Measurements from ENCODE around the gene PKM. TPM values are rescaled to one million over a fixed set of nuclear protein-coding genes. Genes with fewer than 3 reads are reported as not detected.

The PKM gene
- polyA plus RNA-seq, 3 donors: 636 to 752 (median 681) TPM

DNA sequence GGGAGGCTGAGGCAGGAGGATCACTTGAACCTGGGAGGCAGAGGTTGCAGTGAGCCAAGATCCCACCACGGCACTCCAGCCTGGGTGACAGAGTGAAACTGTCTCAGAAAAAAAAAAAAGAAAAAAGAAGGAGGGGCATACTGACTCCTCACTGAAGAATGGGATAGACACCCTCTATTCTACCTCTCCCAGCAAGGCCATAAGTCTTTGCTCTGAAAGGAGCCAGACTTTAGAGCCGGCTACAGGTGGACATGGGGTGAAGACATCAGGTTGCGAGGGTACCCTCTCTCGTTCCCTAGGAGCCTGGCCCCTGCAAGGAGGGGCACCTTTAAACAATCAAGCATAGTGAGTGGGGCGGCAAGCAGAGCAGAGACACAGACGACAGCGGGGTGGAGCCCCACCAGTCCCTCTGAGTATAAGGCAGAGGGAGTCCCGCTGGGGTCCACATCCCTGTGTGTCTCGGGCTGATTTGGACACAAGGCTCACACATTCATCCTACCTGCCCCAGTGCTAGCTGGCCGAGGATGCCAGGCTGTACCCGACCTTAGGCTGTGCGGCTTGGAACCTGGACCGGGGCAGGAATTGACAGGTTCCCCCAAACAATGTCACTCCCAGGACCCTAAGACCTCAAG is 34.5 kb downstream of the PKM start:
- DNase-seq (ENCODE audit: extremely low read depth in 1 of 11, low read depth in 9 of 11, low spot score in 4 of 11): no peak

DNA sequence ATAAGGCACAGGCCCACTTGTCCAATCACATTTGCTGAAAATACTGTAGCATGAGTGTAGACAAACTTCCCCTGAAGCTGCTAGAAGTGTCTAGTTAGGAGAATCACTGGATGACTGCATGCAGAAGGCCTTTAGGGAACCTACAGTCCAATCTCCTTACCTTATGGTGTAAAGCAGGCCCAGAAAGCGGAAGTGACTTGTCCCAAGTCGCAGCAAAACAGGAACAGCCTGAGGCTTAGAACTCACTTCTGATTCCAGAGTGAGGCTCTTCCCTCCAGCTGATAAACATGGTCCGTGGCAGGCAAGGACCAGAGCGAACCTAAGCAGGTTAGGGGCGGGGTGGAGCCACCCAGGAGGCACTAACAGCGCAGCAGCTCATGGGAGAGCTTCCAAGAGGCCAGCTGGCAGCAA is 35.9 kb downstream of the PKM start:
- no peak for DNase-seq (ENCODE audit: extremely low read depth in 1 of 11, low read depth in 9 of 11, low spot score in 4 of 11)

DNA sequence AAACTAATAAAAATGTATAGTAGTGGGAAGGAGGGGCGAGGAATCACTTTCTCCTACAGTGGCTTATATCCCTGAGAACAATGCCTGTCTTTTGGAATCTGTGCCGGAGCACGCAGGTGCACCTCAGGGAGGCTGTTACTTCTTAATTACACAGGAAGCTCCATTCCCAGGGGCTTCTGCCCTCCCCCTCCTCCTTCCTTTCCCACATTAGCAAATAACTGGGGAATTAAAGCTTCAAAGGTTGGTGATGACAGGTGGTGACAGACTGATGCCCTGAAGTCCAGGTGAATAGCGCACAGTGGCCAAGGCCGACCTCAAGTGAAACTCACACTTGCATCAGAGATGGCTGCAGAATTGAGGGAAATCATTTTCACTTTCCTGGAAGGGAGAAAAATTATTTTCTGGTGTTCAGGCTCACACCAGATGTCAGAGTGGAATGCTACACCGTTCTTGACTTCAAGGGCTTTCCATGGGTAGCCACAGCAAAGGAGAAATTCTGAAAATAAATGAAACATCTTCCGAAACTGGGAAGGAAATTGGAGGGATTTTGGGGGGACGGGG is 37.1 kb downstream of the PKM start:
- DNase-seq (ENCODE audit: extremely low read depth in 1 of 11, low read depth in 9 of 11, low spot score in 4 of 11): no peak

DNA sequence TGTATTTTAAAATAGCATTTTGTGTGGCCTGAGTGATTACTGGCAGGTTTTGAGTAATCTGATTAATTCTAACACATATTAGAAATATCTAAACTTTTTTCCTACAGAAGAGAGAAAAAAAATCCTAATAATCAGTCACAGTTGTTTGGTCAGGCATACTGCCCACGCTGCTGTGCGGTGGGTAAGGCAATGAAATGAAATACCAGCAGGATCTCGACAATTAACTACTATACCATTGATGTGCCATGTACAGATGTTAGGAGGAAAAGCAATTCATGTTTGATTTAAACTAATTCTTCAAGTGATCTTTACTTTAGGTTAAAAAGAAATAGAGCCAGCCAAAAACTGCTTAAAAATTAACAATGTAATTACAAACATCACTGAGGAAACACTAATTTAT is 38.6 kb downstream of the PKM start:
- DNase-seq (ENCODE audit: extremely low read depth in 1 of 11, low read depth in 9 of 11, low spot score in 4 of 11): no peak

DNA sequence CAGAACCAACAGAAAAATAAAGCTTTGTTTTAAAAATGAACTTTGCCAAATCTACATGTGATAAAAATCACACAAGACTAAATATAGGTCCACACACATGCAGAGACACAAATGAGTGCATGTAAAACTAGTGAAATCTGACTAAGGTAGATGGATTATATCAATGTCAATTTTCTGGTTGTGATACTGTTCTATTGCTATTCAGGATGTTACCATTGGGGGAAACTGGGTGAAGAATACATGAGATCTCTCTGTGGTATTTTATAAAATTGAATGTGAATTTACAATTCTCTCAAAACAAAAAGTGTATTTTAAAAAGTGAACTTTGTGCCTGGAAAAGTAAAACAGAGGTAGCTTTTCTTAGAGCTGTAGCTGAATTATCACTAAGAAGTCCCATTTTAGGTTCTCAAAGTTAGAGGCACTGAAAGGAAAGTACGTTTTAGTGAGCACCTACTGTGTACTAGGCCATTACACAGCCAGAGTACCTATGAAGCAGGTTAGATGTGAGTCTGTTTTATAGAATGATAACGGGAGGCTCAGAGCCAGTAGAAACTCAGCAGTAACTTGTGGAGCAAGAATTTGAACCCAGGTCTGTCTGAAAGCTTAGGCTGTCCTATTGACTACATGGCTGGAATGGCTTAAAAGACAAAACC is 41.6 kb downstream of the PKM start:
- DNase-seq (ENCODE audit: extremely low read depth in 1 of 11, low read depth in 9 of 11, low spot score in 4 of 11): no peak

DNA sequence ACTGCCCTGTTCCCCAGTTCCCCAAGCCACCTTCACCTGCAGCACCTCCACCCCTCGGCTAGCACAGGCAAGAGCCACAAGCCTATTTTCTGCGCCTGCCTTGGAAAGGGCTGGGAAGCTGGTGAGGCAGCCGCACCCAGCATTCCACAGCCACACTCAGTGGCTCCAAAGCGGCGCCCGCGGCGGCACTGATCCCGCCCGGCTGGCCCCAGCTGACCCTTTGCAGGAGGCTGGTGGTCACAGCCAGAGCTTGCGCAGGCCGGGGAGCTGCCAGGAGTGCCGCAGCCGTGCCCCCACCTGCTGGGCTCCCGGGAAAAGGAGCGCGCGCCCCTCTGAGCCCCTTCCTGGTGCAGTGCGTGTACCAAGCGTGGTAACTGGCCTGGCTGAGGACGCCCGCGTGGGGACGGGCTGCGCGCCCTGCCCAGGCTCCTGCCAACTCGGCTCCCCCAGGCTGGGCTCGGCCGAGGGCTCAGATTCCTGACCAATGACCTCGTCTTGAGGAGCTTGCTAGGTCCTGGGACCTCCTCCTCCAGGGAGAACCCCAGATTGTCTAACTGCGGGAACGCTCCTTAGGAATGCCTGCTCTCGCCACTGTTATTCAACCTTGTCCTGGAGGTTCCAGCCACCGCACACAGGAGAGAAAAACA is 46.7 kb downstream of the PKM start:
- peak in 2 of 11 donors; percentile 24 to 49 for DNase-seq (ENCODE audit: extremely low read depth in 1 of 11, low read depth in 9 of 11, low spot score in 4 of 11)

DNA sequence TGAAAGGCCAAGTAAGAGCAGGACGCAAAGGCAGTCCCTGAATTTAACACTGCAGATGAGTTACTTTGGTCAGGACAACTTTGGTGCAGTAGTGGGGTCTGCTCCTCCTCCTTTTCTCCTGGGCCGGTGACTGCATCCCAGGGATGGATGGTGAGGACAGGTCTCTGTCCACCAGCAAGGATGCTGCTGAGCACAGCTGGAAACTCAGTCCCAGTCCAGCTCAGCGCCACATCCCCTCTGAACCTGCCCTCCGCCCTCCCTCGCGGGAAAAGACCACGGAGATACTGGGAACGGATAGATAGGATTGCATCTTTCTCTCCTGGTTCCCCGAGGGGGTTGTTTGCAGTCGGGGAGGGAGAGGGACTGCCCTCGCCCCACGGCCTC is 47.2 kb downstream of the PKM start:
- DNase-seq (ENCODE audit: extremely low read depth in 1 of 11, low read depth in 9 of 11, low spot score in 4 of 11): no peak

DNA sequence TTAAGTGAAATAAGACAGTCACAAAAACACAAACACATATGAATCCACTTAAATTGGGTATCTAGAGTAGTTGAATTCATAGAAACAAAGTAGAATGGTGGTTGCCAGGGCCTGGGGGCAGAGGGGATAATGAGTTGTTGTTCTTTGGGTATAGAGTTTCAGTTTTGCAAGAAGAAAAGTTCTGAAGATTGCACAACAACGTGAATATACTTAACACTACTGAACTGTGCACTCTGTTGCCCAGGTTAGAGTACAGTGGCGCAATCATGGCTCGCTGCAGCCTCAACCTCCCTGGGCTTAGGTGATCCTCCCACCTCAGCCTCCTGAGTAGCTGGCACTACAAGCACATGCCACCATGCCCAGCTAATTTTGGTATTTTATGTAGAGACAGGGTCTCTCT is 48.3 kb downstream of the PKM start:
- DNase-seq (ENCODE audit: extremely low read depth in 1 of 11, low read depth in 9 of 11, low spot score in 4 of 11): no peak

DNA sequence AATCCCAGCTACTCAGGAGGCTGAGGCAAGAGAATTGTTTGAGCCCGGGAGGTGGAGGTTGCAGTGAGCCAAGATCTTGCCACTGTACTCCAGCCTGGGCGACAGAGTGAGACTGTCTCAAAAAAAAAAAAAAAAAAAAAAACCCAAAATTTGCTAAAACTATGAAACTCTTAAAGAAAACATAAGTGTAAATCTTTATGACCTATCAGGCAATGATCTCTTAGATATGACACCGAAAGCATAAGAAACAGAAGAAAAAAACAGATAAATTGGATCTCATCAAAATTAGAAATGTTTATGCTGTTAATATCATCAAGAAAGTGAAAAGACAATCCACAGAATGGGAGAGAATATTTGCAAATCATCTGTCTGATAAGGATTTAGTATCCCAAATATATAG is 48.7 kb downstream of the PKM start:
- no peak for DNase-seq (ENCODE audit: extremely low read depth in 1 of 11, low read depth in 9 of 11, low spot score in 4 of 11)

DNA sequence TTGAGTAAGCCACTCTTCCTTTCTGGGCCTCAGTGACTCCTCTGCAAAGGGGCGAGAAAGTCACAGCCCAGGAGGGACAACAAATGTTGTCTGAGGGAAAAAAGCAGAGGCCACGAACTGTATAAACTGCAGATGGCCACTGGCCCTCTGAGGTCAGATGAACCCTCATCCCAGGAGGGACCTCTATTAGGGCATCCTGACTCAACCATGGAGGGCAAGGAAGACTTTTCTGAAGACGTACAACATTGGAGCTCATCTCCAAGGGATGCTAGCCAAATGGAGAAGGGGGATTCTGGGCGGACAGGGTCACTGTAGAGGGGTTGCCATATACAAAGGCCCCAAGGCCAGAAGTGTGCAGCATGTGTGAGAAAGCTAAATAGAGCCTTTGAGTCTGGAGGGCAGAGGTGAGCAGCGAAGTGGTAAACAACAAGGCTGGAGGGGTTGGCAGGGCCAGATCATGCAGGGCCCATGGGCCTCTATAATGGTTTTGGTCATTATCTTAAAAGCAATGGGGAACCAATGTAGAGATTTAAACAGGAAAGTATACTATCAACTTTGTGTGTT is 50.1 kb downstream of the PKM start:
- DNase-seq (ENCODE audit: extremely low read depth in 1 of 11, low read depth in 9 of 11, low spot score in 4 of 11): no peak

DNA sequence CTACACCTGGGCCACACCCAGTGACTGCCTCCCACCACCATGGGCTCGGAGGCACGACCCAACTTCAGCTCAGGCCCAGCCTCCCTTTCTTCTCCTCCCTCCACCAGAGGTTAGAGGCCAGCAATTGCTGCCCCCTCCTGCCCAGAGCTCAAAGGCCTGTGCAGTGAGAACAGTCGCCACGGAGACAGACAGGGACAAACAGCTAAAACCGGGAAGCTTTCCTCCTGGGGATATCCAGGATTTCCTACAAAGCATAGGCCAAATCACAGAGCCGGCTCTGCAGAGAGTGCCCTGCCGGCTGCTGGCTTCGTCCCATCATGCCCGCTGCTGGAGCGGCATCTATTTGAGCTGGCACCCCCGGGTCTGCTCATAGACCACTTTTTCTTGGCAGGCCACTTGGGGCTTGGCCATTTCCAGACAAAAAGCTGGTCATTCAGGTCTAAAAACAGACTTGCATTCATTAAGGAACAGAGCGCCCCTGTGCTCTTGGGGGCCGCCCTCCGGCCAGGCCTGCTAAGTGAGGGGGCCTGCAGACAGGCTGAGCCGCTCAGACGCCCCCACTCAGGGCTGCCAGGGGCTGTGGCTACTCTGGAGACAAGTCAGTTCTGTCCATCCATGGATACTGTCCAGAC is 50.9 kb downstream of the PKM start:
- DNase-seq (ENCODE audit: extremely low read depth in 1 of 11, low read depth in 9 of 11, low spot score in 4 of 11): peak in 1 of 11 donors; percentile 38

DNA sequence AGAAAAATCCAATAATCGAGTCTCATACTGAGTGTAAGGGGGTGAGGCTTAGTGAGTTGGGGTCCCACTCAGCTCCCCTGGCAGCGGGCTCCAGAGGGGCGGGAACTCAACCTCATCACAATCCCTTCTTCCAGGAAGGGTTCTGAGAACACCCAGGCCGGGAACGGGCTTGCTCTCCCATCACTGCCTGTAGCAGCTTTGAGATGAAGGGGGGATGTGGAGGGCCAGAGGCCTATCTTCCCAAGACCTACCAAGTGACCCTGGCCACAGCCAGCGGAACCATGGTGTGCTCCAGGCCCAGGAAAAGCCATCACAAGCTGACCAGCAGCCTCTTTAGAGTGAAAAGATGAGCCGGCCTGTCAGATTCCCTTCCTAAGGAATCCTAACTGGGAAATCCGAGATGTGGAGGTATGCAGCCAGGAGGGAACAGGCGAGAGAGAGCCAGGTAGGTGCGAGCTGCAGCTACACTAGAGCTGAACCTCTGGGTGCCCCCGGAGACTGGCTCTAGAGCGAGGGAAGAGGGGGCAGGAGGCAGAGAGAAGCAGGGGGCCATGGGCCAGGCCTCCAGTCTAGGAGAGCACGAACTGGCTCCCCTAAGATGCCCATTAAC is 51.9 kb downstream of the PKM start:
- DNase-seq (ENCODE audit: extremely low read depth in 1 of 11, low read depth in 9 of 11, low spot score in 4 of 11): no peak

DNA sequence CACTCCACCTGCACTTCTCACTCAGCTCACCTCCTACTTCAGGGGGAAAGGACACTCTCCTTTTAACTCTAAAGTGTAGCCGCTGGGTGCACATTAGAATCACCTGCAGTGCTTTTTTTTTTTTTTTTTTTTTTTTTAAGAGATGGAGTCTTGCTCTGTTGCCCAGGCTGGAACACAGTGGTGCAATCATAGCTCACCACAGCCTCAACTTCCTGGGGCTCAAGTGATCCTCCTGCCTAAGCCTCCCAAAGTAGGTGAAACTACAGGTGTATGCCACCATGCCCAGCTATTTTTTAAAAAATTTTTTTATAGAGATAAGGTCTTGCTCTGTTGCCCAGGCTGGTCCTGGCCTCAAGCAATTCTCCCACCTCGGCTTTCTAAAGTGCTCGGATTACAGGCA is 54.2 kb downstream of the PKM start:
- no peak for DNase-seq (ENCODE audit: extremely low read depth in 1 of 11, low read depth in 9 of 11, low spot score in 4 of 11)

DNA sequence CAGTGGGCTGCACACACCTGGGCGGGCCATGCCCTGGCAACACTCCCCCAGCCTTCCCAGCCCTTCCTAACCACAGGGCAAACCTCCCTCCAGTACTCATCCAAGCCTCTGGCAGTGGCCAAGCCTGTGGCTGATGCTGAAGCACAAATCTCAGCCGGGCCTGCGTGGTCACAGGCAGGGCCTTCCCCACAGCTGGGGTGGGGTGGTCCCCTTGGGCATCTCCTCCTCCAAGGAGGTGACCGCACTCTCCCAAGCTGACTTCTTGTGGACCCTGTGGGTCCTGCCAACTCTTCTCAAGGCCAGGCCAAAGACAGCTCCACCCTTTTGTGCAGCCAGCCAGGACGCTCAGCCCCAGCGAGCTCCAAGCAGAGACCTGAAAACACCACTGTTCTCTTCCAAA is 54.8 kb downstream of the PKM start:
- no peak for DNase-seq (ENCODE audit: extremely low read depth in 1 of 11, low read depth in 9 of 11, low spot score in 4 of 11)

DNA sequence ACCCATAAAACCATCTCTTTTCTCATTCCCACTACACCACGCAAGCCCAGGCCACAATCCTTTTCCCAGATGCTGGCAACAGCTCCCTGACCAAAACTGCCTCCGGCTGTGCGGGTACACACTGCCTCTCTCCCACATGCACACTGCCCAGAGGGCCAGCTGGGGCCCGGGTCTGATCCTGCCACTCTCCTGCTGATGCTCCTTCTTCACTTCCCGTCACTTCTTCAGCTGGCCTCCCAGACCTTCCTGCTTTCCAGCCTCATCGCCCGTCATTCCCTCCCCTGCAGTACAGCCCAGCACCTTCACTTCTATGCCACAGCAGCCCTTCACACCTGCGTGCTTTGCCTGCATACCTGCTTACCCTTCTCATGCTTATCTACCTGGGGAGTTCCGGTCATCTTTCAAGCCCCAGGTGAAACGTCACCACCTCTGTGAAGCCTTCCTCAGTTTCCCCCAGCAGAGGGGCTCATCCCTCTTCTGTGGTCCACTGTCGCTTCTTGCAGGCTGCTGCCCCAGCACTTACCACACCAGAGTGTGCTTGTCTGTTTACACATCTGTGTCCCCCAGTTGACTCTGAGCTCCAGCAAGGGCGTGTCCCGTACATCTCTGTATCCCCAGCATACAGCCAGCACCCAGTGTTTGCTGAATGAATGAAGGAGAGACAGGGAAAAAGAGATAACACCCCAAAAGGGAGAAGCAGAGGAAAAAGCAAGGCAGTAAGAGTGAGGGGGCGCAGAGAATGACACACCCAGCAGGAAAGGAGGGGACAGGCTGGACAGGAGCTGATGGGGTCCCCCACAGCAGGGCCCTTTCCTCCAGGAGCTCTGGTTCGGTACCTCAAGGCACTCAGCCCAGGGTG is 55.6 kb downstream of the PKM start:
- DNase-seq (ENCODE audit: extremely low read depth in 1 of 11, low read depth in 9 of 11, low spot score in 4 of 11): no peak

DNA sequence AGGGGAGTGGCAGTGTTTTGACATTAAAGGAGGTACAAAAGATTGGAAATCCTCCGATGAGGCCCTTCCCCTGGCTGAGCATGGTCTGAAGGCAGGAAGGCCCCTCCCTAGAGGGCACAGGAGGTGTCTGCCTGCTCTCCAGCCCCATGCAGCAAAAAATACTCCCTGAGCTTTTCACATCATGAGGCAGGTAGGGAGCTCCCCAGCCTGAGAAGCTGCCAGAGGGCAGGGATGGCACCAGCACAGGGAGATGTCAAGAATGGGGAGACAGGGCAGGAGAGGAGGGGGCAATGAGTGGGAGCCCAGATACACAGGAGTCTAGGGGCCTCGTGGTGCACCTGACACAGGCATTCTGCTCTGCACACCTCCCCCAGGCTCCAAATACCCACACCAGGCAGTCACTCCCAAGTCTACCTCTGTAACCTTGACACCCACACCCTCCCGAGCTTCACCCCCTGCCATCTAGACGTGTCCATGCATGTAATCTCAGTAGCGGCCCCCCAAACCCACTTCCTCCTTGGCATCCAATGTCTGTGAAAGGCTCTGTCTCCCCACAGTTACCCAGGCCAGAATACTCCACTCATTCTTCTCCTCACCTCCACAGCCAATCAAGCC is 56.3 kb downstream of the PKM start:
- DNase-seq (ENCODE audit: extremely low read depth in 1 of 11, low read depth in 9 of 11, low spot score in 4 of 11): no peak

DNA sequence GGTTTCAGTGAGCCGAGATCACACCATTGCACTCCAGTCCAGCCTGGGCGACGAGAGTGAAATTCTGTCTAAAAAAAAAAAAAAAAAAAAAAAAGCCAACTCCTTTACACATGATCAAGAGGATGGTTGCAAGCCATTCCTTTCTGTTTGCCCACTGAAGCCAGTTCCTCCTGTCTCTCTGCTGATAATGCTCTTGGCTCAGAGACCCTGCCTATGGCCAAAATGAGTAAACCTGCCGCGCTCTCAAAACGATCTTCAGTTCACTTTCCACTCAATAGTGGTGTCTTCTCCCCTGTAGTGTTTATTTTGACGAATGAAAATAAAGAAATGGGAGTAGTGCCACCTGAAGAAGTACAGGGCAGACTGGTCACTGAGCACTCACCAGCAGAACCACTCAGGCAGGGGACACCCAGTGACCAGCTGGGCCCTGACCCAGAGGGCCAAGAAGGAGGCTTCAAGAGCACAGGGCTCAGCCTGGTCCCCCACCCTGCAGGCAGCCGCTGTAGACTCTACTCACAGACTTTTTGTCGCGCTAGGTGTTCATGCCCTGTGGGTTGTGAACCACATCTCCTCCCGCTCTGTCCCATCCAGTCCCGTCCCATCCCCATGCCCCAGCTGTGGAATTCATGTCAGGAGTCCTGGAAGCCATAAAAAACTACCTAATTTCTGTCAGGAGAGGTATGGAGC is 57.0 kb downstream of the PKM start:
- no peak for DNase-seq (ENCODE audit: extremely low read depth in 1 of 11, low read depth in 9 of 11, low spot score in 4 of 11)
